ENCODE measurements around the gene ABO.
"Not testable (repeated sequence)": the region's sequence is repeated elsewhere in the genome, so short reads cannot be mapped to it uniquely, and the experiment has no call there.

The ABO gene

DNA sequence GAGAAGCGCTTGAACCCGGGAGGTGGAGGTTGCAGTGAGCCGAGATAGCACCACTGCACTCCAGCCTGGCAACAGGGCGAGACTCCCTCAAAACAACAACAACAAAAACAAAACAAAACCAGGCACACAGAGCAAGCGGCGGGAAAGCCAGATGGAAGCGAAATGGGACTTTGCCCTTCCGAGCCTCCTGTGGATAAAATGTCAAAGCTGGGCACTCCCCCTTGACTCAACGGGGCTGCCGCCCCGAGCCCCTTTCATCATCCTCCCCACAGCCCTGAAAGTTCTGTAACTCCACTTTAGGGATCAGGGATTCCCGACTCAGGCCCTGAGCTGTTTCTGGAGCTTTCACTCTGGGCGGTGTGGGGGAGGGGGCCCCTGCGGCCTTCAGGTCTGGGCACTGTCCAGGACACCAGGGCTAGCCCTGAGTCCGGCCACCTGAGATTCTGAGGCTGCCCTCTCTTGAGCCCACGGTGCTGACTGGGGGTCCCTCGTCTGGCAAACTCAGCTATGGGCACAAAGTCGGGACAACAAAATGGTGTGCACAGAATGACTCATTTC is 35.4 kb downstream of the ABO start:
- DNase-seq, result no peak

DNA sequence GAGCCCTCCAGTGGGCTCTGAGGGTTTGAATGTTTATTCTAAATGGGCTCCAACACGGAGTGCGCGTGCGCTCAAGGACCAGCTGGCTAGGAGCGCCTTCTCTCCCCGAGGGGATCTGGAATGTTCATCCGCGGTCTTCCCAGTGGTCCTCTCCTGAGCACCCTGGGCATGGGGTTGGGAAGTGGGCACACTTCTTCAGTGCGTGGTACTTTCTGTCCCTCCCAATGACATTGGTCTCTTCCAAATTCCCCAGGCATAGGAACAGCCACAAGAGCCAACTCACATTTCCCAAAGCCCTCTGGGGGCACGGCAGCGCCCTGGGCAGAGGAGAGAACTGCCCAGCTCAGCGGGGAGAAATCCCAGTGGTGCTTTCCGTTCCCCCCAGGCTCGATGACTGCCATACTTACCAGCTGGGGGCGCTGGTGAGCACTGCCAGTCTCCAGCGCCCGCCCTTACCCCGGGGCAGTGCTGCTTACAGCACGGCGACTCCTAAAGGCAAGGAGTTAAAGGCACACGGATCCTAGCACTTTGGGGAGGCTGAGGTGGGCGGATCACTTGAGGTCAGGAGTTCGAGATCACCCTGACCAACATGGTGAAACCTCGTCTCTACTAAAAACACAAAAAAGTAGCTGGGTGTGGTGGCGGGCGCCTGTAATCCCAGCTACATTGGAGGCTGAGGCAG is 36.0 kb downstream of the ABO start:
- peak; percentile 89 for DNase-seq

- DNase-seq, result peak; percentile 91
Measured at GRCh38 chr9:133238272-133238850, 36.6 kb downstream of the ABO start.

GRCh38 chr9:133237035-133237731 is 37.8 kb downstream of the ABO start:
- peak; percentile 19 for DNase-seq

DNA sequence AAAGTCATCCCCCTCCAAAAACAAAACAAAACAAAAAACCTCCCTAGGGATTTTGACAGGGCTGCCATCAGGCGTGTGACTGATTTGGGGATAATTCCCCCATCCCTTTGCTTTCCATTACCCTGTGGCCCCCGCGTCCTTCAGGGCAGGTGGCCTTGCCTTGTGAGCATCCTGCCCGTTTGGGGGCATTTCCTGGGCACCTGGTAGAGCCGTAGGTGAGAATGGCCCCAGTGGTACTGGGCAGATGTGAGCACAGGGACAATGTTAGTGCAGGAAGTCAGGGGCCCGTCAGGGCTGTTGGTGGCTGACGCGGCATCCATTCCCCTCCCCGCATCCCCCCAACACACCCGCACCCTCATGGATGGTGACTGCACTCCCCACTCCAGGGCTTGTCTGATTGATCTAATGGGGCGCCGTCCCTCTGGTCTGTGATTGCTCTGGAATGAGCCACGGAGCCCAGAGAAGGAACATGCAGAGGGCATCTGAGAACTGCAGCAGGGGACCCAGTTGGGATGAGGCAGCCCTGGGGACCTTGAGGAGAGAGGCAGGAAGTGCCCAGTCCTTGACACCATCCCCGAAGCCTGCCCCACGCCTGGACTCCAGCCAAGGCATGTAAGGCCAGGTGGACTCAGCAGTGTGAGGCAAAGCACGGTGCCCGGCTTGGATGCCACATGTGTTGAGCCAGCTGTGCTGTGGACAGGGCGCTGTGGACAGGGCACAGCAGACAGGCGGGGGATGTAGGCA is 38.5 kb downstream of the ABO start:
- DNase-seq, result not testable (repeated sequence)

DNA sequence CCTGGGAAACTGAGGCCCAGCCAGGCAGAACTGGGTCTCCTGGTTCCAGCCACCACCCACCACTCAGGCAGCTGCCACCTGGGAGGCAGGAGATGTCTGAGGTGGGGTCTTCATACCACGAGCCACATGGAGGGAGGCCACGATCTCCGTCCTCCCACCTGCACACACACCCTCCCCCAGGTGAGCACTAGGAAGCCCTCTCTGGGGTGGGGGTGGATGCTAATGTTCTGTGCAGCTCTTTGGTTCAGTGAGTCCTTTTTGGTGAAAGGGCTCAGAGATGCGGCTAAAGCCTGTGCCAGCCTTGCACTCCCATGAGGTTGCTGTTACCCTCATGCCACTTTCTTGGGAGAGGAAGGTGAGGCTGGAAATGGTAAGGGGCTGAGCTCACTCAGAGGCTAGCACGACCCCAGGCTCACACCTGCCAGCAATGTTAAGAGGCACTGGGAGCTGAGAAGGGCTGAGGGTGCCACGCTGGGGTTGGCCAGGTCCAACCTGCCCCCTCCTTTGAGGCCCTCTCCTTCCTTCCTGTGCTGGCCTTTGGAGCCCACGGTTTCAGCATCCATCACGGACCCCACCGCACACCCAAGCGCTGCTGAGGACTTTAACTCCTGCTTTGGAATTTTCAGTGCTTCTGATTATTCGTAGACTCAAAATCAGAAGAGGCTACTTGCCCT is 39.3 kb downstream of the ABO start:
- no peak for DNase-seq

- DNase-seq, result no peak
Measured at GRCh38 chr9:133234577-133235322, 40.3 kb downstream of the ABO start.

DNA sequence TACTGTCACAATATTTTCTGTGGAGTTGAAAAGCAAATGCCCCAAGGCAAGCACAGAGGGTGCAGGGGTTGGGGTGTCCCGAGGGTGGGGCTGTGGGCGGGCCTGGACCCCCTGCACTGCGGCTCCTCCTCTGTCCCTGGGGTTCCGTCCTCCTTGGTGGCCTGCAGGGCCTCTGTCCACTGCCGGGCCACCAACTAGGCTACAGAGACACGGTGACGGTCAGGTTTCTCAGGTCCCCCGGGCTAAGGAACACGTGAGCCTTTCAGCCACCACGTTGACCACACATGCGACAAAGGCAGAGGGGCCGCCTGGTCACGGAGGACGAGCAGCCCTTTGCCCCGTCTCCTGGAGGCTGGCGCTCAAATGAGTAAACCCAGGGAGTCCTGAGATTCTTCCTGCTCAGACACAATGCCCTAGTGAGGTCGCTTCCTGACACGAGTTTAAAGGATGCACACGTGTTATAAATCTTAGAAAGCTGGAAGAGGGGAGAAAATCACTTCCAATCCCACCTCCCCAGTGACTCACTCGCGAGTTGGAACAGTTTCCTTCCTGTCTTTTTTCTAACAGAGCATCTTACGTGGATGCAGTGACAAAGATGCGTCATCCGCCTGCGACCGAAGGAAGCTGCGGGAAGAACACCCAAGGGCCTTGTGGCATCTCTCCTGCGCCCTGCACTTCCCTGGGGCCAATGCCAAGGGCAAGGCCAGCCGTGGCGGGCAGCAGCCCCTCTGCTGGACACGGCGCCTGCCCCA is 41.1 kb downstream of the ABO start:
- DNase-seq, result no peak

- DNase-seq, result not testable (repeated sequence)
Measured at GRCh38 chr9:133231934-133232568, 43.0 kb downstream of the ABO start.

- DNase-seq, result not testable (repeated sequence)
Measured at GRCh38 chr9:133230514-133230913, 44.5 kb downstream of the ABO start.

GRCh38 chr9:133230093-133230492 is 44.9 kb downstream of the ABO start:
- DNase-seq, result no peak

- DNase-seq, result not testable (repeated sequence)
Measured at GRCh38 chr9:133228474-133229193, 46.4 kb downstream of the ABO start.

DNA sequence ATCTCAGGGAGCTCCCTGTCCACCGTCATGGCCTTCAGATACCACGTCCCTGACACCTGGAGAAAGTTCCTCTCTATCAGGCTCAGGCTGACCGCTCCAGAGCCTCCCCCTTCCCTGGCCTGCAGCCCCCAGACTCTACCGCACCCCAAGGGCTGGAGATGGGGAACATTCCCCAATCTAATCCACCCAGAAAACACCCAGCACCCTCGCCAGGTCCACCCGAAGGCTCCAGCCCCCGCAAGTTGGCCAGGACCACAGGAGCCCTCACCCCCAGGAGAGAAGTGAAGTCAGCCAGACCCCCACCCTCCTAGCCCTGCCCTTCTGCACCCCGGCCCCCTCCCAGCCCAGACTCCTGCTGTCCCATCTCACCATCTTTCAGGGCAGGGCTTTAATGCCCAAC is 47.0 kb downstream of the ABO start:
- not testable (repeated sequence) for DNase-seq

- no peak for DNase-seq
Measured at GRCh38 chr9:133227242-133227860, 47.6 kb downstream of the ABO start.

DNA sequence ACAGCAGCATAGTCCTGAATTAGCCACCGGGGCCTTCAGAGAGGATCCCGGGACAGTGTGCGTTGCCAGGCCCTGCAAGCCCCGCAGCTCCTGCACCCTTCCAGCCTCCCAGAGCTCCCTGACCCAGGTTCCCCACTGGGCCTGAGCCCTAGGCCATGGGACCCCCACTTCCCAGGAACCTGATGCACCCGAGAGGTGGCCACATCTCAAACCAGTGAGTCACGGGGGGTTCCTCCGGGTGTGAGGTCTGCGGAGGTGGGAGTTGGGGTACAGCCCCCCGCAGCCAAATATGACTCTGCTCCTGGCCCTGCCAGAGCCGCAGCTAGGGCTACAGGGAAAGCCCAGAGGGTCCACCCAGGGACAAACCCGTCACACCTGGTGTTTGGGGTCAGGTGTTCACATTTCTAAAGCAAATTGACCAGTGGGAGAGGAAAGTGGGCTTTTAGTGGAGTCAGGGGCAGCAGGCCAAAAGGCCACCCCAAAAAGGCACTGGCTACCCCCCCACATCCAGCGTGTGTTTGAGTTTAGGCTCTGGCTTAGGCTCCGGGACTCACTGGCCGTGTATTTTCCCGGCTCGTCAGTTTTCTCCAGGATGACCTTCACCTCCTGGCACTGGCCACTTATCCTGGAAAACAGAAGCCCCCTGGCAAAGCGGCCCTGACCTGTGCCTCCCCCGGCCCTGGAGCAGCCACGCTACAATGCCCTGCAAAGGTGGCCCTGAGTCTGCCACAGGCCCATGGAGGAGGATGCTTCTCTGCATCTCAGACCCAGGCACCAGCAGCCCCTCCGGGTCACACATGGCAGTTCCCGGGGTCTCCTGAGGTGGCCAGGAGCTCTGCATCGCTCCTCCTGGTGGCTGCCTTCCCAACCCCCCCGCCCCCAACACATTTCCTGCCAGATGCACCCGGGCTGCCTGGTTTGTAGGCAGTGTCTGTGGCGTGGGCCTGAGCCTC is 48.5 kb downstream of the ABO start:
- no peak for DNase-seq

- DNase-seq, result no peak
Measured at GRCh38 chr9:133225171-133226011, 49.6 kb downstream of the ABO start.

DNA sequence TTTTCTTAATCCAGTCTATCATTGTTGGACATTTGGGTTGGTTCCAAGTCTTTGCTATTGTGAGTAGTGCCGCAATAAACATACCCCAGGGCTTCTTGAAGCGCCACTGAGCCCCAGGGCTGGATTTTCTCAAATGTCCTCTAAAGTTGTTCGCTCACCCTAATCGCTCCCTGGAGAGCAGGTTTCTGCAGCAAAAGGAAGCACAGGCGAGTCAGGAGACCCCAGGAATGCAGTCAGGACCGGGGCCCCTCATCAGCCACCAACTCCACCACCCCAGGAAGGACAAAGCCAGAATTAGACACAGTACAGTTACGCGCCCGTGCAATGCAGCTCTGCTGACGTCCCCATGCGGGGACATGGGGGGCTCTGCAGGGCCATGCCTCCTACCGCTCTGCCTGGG is 50.2 kb downstream of the ABO start:
- no peak for DNase-seq

Data from retina (tissue), 1 donor.